ENCODE measurements around the gene S1PR2. TPM values are rescaled to one million over a fixed set of nuclear protein-coding genes. Genes with fewer than 3 reads are reported as not detected.

S1PR2 gene, protein sequence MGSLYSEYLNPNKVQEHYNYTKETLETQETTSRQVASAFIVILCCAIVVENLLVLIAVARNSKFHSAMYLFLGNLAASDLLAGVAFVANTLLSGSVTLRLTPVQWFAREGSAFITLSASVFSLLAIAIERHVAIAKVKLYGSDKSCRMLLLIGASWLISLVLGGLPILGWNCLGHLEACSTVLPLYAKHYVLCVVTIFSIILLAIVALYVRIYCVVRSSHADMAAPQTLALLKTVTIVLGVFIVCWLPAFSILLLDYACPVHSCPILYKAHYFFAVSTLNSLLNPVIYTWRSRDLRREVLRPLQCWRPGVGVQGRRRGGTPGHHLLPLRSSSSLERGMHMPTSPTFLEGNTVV
- total RNA-seq (10 to 100 TPM in 4 of 7 donors, 1 to 10 TPM in 3; 3.6 to 25.9 (median 12.7) TPM), polyA plus RNA-seq (1 to 10 TPM; 4.9 to 5.1 TPM)
- long read RNA-seq, donor 1, partial matches to known transcripts = 0 of 11 reads
- long read RNA-seq, donor 1, other reads (novel, unspliced or antisense) = 11 of 11 reads
- long read RNA-seq, donor 2, partial matches to known transcripts = 0 of 1 reads
- long read RNA-seq, donor 2, other reads (novel, unspliced or antisense) = 0 of 1 reads
- long read RNA-seq, donor 3, partial matches to known transcripts = 0 of 4 reads
- long read RNA-seq, donor 3, other reads (novel, unspliced or antisense) = 3 of 4 reads

DNA sequence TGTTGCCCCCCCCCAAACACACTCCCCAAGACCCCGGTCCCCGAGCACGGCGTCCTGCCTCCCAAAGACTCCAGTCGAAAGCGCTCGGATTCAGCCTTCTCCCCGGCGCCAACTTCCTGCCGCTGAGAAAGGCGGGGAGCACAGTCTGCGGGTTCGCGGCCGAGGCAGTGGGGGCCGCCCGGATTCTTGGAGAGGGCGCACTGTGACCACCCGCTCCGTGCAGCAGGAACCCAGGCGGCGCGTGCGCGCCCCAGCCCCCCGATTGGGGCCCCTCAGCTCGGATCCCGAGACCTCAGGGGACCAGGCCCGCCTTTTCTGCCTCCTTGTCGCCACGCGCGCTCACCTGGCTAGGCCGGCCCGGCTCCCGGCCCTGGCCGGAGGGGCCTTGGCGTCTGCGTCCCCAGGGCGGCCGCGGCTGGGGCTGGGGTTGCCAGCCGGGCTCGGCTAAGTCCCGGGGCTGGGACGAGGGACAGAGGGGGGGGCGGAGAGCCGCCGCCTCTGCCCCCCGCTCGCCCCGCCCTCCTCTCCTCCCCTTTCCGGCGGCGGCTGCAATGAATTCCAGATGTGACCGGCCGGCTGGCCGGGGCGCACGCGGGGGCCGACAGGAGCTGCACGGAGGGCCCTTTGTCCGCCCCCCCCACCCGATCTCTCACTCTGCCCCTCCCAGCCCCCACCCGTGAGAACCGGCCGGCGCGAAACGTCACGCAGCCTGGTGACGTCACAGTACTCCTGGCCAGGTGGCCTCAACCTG is at the start of gene S1PR2:
Gene S1PR2, minus strand, starts transcription at position 471 of the 751 bp plus-strand sequence. CDS start 6,426 bp downstream, outside the sequence.
- H3K27ac ChIP-seq = peak within 1 kb of the TSS; percentile 56 to 86
- H3K4me1 ChIP-seq (ENCODE audit: insufficient read depth) = peaks cover 7% of the 10 kb centered on the region
- DNase-seq = peak; percentile 82 to 91 (median 85)
- intact Hi-C loops (cut with DNase I) = no loop called here
- H3K4me3 ChIP-seq = peak within 1 kb of the TSS; percentile 57
- H3K36me3 ChIP-seq = no peaks in the 10 kb centered on the region
- 0 to 1% (median 0%) methylated on average over 49 to 72 of the region's 73 CpGs for WGBS, 3 donors
- TF ChIP-seq, protein P1, sequence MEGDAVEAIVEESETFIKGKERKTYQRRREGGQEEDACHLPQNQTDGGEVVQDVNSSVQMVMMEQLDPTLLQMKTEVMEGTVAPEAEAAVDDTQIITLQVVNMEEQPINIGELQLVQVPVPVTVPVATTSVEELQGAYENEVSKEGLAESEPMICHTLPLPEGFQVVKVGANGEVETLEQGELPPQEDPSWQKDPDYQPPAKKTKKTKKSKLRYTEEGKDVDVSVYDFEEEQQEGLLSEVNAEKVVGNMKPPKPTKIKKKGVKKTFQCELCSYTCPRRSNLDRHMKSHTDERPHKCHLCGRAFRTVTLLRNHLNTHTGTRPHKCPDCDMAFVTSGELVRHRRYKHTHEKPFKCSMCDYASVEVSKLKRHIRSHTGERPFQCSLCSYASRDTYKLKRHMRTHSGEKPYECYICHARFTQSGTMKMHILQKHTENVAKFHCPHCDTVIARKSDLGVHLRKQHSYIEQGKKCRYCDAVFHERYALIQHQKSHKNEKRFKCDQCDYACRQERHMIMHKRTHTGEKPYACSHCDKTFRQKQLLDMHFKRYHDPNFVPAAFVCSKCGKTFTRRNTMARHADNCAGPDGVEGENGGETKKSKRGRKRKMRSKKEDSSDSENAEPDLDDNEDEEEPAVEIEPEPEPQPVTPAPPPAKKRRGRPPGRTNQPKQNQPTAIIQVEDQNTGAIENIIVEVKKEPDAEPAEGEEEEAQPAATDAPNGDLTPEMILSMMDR (IDR thresholded peaks at IDR 0.05) = no peak
- TF ChIP-seq POLR2A (IDR thresholded peaks at IDR 0.05) = peak; percentile 51
- no peaks in the 10 kb centered on the region for H3K9me3 ChIP-seq
- H3K27me3 ChIP-seq = no peaks in the 10 kb centered on the region

DNA sequence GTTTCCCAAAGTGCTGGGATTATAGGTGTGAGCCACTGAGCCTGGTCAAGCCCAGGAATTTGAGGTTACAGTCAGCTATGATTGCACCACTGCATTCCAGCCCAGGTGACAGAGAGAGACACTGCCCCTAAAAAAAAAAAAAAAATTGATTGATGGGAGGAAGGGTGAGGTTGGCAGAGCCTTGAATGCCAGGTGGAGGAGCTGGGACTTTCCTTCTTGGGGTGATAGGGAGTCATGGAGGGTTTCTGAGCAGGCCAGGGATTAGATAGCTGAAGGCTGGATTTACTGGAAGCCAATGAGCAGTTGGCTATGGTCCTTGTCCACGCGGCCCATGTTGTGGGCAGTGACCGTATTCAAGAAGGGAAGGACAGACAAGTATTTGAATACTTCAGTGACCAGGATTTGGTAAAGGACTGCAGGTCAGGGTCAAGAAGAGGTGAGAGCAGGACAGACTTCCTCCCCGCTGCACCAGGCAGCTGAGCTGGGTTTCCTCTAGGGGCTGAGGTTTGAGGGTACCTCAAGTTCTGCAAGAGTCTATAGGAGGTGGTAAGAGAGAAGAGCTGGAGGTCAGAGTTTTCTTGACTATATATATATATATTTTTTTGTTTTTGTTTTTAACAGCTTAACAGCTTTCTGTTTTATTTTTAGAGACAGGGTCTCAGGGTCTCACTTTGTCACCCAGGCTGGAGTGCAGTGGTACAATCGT is 48.8 kb upstream of the S1PR2 start:
- H3K27ac ChIP-seq = no peak overlapping the region
- no peak for DNase-seq
- TF ChIP-seq POLR2A (IDR thresholded peaks at IDR 0.05) = no peak
- TF ChIP-seq, protein P1 (IDR thresholded peaks at IDR 0.05) = no peak
- no peak for TF ChIP-seq EP300 (IDR thresholded peaks at IDR 0.05)
- H3K4me1 ChIP-seq (ENCODE audit: insufficient read depth) = no peaks in the 10 kb centered on the region
- no peak overlapping the region for H3K4me3 ChIP-seq
- no peaks in the 10 kb centered on the region for H3K27me3 ChIP-seq
- no peaks in the 10 kb centered on the region for H3K9me3 ChIP-seq
- intact Hi-C loops (cut with DNase I) = no loop called here
- no peaks in the 10 kb centered on the region for H3K36me3 ChIP-seq
- 87 to 89% (median 89%) methylated on average over 5 of the region's 5 CpGs for WGBS, 3 donors

DNA sequence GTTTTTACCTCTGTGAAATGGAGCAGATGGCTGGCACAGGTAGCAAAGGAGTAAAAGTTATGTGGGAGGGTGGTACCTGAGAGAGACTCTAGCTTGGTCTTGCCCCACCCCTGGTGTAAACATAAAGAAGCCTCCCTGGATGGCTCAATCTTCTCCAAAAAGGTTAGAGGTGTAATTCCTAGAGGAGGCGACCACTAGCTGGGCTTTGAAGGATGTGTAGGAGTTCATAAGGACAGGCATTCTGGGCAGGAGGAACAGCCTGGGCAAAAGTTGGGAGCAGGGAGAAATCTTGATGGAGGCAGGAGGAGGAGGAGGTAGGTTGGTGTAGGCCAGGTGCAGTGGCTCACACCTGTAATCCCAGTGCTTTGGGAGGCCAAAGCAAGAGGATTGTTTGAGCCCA is 47.8 kb upstream of the S1PR2 start:
- no peaks in the 10 kb centered on the region for H3K4me1 ChIP-seq (ENCODE audit: insufficient read depth)
- H3K27ac ChIP-seq = no peak overlapping the region
- no peak for TF ChIP-seq POLR2A (IDR thresholded peaks at IDR 0.05)
- TF ChIP-seq EP300 (IDR thresholded peaks at IDR 0.05) = no peak
- TF ChIP-seq, protein P1 (IDR thresholded peaks at IDR 0.05) = no peak
- H3K9me3 ChIP-seq = no peaks in the 10 kb centered on the region
- no peaks in the 10 kb centered on the region for H3K36me3 ChIP-seq
- no peak overlapping the region for H3K4me3 ChIP-seq
- WGBS, 3 donors = 96 to 100% (median 96%) methylated on average over 1 of the region's 1 CpG
- intact Hi-C loops (cut with DNase I) = no loop called here
- H3K27me3 ChIP-seq = no peaks in the 10 kb centered on the region
- no peak for DNase-seq

All from ovary (tissue), 10 donors.